SK-N-SH treated with all-trans-retinoic acid at 6 μM for 48 hours (cell line): ENCODE measurements around the gene ITPKB.

Source experiments
- ATAC-seq: fragments of 200-7000 bp; cut with Tn5 transposase; 3 replicates; pipeline ENCODE4 v1.9.1; 2020; ENCODE audit warnings: mild to moderate bottlenecking, moderate library complexity
- ARNTL ChIP-seq: fragments of 450-650 bp; formaldehyde crosslinking; IDR thresholded peaks from 2 replicates; pipeline ENCODE4 v1.5.0; 2020; ENCODE audit warnings: low read depth, mild to moderate bottlenecking, moderate library complexity, borderline replicate concordance
- CSDC2 ChIP-seq: fragments of 250-450 bp; sonication (Bioruptor Pico); IDR thresholded peaks from 2 replicates; pipeline ENCODE4 v1.5.0; 2020; ENCODE audit warnings: mild to moderate bottlenecking, moderate library complexity
- ESRRG ChIP-seq: fragments of 250-450 bp; sonication (Bioruptor Pico); IDR thresholded peaks from 2 replicates; pipeline ENCODE4 v1.6.1; 2021; ENCODE audit warnings: mild to moderate bottlenecking
- GLIS3 ChIP-seq: fragments of 250-450 bp; sonication (Bioruptor Pico); IDR thresholded peaks from 2 replicates; pipeline ENCODE4 v1.5.0; 2020; ENCODE audit warnings: mild to moderate bottlenecking, moderate library complexity
- ISL1 ChIP-seq: fragments of 250-450 bp; sonication (Bioruptor Pico); IDR thresholded peaks from 2 replicates; pipeline ENCODE4 v2.1.2; 2022; ENCODE audit warnings: mild to moderate bottlenecking, moderate library complexity
- OSR1 ChIP-seq: fragments of 250-450 bp; sonication (Bioruptor Pico); IDR thresholded peaks from 2 replicates; pipeline ENCODE4 v1.8.0; 2022; ENCODE audit warnings: moderate library complexity, mild to moderate bottlenecking, inconsistent platforms
- PPARA ChIP-seq: fragments of 250-450 bp; sonication (Bioruptor Pico); IDR thresholded peaks from 2 replicates; pipeline ENCODE4 v1.5.0; 2020; ENCODE audit warnings: mild to moderate bottlenecking, borderline replicate concordance
- SNAI2 ChIP-seq: fragments of 250-450 bp; sonication (Bioruptor Pico); IDR thresholded peaks from 2 replicates; pipeline ENCODE4 v1.5.0; 2020; ENCODE audit warnings: mild to moderate bottlenecking, moderate library complexity
- TOX ChIP-seq: fragments of 250-450 bp; sonication (Bioruptor Pico); IDR thresholded peaks from 2 replicates; pipeline ENCODE4 v1.8.0; 2021; ENCODE audit warnings: mild to moderate bottlenecking, moderate library complexity, borderline replicate concordance
- ZC3H10 ChIP-seq: fragments of 250-450 bp; sonication (Bioruptor Pico); IDR thresholded peaks from 2 replicates; pipeline ENCODE4 v1.5.1; 2021; ENCODE audit warnings: mild to moderate bottlenecking, moderate library complexity
- ZFP3 ChIP-seq: fragments of 250-450 bp; sonication (Bioruptor Pico); IDR thresholded peaks from 2 replicates; pipeline ENCODE4 v1.5.0; 2020; ENCODE audit warnings: mild to moderate bottlenecking, moderate library complexity
- ZFP30 ChIP-seq: fragments of 450-650 bp; formaldehyde crosslinking; IDR thresholded peaks from 2 replicates; pipeline ENCODE4 v1.5.0; 2022; ENCODE audit warnings: mild to moderate bottlenecking, moderate library complexity
- ZNF565 ChIP-seq: fragments of 450-650 bp; formaldehyde crosslinking; conservative IDR thresholded peaks from 2 replicates; pipeline ENCODE4 v1.5.0; 2020; ENCODE audit warnings: low read depth, mild to moderate bottlenecking, moderate library complexity
- ZNF70 ChIP-seq: fragments of 450-650 bp; formaldehyde crosslinking; IDR thresholded peaks from 2 replicates; pipeline ENCODE4 v1.5.0; 2020; ENCODE audit warnings: mild to moderate bottlenecking, moderate library complexity
- ZNF8 ChIP-seq: fragments of 450-650 bp; formaldehyde crosslinking; IDR thresholded peaks from 2 replicates; pipeline ENCODE4 v1.5.0; 2020; ENCODE audit warnings: mild to moderate bottlenecking, moderate library complexity
- TF ChIP-seq, protein P1 (sequence below): fragments of 250-450 bp; sonication (Bioruptor Pico); IDR thresholded peaks from 2 replicates; pipeline ENCODE4 v1.5.1; 2021; ENCODE audit warnings: mild to moderate bottlenecking, moderate library complexity
- TF ChIP-seq, protein P2 (sequence below): fragments of 250-450 bp; sonication (Bioruptor Pico); IDR thresholded peaks from 2 replicates; pipeline ENCODE4 v1.5.0; 2020; ENCODE audit warnings: mild to moderate bottlenecking, moderate library complexity
- TF ChIP-seq, protein P3 (sequence below): fragments of 250-450 bp; sonication (Bioruptor Pico); IDR thresholded peaks from 2 replicates; pipeline ENCODE4 v1.8.0; 2021; ENCODE audit warnings: low read depth, mild to moderate bottlenecking, moderate library complexity, borderline replicate concordance
- TF ChIP-seq, protein P4 (sequence below): fragments of 250-450 bp; sonication (Bioruptor Pico); IDR thresholded peaks from 2 replicates; pipeline ENCODE4 v1.5.1; 2020; ENCODE audit warnings: low read depth, mild to moderate bottlenecking, moderate library complexity
- TF ChIP-seq, protein P5 (sequence below): fragments of 250-450 bp; sonication (Bioruptor Pico); IDR thresholded peaks from 2 replicates; pipeline ENCODE4 v1.8.0; 2020; ENCODE audit warnings: mild to moderate bottlenecking, moderate library complexity, borderline replicate concordance

The ITPKB gene

DNA sequence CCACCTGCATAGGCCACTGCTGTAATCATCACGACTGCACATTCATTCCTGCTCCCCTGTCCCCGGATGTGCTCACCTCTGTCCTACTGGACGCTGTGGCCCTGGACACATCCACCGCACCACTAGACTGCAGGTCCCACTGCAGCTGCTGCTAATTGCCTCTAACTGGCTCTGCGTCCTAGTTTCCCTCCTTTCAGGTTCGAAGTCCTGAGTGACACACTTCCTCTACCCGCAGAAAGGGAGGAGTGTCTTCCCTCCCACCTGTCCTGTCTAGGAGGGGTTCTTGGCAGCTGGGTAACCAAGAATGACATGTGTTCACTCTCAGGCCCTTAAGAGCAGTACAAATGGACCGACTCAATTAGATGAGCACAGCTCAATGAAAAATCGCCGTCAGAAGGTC is 40.5 kb upstream of the ITPKB start:
- TF ChIP-seq ZNF70 (CRISPR knock-in tag) (no peak), TOX (no peak), CSDC2 (no peak), OSR1 (no peak), ZFP30 (CRISPR knock-in tag) (no peak), PPARA (no peak), ZC3H10 (CRISPR knock-in tag) (no peak), GLIS3 (CRISPR knock-in tag) (no peak), ZNF8 (no peak), ISL1 (CRISPR knock-in tag) (no peak), ARNTL (no peak), ESRRG (CRISPR knock-in tag) (no peak)
- TF ChIP-seq, protein P1, sequence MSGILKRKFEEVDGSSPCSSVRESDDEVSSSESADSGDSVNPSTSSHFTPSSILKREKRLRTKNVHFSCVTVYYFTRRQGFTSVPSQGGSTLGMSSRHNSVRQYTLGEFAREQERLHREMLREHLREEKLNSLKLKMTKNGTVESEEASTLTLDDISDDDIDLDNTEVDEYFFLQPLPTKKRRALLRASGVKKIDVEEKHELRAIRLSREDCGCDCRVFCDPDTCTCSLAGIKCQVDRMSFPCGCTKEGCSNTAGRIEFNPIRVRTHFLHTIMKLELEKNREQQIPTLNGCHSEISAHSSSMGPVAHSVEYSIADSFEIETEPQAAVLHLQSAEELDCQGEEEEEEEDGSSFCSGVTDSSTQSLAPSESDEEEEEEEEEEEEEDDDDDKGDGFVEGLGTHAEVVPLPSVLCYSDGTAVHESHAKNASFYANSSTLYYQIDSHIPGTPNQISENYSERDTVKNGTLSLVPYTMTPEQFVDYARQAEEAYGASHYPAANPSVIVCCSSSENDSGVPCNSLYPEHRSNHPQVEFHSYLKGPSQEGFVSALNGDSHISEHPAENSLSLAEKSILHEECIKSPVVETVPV = no peak
- TF ChIP-seq, protein P2, sequence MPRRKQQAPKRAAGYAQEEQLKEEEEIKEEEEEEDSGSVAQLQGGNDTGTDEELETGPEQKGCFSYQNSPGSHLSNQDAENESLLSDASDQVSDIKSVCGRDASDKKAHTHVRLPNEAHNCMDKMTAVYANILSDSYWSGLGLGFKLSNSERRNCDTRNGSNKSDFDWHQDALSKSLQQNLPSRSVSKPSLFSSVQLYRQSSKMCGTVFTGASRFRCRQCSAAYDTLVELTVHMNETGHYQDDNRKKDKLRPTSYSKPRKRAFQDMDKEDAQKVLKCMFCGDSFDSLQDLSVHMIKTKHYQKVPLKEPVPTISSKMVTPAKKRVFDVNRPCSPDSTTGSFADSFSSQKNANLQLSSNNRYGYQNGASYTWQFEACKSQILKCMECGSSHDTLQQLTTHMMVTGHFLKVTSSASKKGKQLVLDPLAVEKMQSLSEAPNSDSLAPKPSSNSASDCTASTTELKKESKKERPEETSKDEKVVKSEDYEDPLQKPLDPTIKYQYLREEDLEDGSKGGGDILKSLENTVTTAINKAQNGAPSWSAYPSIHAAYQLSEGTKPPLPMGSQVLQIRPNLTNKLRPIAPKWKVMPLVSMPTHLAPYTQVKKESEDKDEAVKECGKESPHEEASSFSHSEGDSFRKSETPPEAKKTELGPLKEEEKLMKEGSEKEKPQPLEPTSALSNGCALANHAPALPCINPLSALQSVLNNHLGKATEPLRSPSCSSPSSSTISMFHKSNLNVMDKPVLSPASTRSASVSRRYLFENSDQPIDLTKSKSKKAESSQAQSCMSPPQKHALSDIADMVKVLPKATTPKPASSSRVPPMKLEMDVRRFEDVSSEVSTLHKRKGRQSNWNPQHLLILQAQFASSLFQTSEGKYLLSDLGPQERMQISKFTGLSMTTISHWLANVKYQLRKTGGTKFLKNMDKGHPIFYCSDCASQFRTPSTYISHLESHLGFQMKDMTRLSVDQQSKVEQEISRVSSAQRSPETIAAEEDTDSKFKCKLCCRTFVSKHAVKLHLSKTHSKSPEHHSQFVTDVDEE (CRISPR knock-in tag) = no peak
- TF ChIP-seq, protein P3, sequence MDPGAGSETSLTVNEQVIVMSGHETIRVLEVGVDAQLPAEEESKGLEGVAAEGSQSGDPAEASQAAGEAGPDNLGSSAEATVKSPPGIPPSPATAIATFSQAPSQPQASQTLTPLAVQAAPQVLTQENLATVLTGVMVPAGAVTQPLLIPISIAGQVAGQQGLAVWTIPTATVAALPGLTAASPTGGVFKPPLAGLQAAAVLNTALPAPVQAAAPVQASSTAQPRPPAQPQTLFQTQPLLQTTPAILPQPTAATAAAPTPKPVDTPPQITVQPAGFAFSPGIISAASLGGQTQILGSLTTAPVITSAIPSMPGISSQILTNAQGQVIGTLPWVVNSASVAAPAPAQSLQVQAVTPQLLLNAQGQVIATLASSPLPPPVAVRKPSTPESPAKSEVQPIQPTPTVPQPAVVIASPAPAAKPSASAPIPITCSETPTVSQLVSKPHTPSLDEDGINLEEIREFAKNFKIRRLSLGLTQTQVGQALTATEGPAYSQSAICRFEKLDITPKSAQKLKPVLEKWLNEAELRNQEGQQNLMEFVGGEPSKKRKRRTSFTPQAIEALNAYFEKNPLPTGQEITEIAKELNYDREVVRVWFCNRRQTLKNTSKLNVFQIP (CRISPR knock-in tag) = no peak

DNA sequence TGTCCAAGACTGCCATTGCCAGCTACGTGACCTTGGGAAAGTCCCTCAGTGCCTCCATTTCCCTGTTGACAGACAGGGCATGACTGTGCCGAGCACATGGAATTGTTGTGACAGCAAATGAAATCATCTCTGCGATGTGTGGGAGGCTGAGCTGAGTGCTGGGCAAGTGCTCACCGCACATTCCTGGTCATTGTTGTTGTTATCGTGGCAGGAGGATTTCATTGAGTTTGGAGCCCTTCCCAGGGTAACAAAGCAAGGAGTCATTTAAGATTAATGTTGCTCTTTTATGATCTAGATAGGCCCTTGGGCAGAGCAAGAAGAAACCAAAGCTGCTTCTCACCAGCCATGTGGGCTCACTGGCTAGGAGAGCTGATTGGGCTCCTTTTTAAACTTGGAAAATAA is 39.6 kb upstream of the ITPKB start:
- ATAC-seq = peak; percentile 69
- TF ChIP-seq ZNF70 (CRISPR knock-in tag) (no peak), GLIS3 (CRISPR knock-in tag) (no peak), ESRRG (CRISPR knock-in tag) (no peak), OSR1 (no peak), ARNTL (no peak), ZFP30 (CRISPR knock-in tag) (no peak), CSDC2 (no peak), PPARA (no peak), TOX (no peak), ISL1 (CRISPR knock-in tag) (no peak), SNAI2 (CRISPR knock-in tag) (no peak), ZNF565 (CRISPR knock-in tag) (no peak), ZNF8 (no peak), ZFP3 (CRISPR knock-in tag) (no peak)
- TF ChIP-seq, protein P2 (CRISPR knock-in tag) = no peak
- TF ChIP-seq, protein P4, sequence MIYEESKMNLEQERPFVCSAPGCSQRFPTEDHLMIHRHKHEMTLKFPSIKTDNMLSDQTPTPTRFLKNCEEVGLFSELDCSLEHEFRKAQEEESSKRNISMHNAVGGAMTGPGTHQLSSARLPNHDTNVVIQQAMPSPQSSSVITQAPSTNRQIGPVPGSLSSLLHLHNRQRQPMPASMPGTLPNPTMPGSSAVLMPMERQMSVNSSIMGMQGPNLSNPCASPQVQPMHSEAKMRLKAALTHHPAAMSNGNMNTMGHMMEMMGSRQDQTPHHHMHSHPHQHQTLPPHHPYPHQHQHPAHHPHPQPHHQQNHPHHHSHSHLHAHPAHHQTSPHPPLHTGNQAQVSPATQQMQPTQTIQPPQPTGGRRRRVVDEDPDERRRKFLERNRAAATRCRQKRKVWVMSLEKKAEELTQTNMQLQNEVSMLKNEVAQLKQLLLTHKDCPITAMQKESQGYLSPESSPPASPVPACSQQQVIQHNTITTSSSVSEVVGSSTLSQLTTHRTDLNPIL (CRISPR knock-in tag) = no peak
- TF ChIP-seq, protein P3 (CRISPR knock-in tag) = no peak
- TF ChIP-seq, protein P1 = no peak
- TF ChIP-seq, protein P5, sequence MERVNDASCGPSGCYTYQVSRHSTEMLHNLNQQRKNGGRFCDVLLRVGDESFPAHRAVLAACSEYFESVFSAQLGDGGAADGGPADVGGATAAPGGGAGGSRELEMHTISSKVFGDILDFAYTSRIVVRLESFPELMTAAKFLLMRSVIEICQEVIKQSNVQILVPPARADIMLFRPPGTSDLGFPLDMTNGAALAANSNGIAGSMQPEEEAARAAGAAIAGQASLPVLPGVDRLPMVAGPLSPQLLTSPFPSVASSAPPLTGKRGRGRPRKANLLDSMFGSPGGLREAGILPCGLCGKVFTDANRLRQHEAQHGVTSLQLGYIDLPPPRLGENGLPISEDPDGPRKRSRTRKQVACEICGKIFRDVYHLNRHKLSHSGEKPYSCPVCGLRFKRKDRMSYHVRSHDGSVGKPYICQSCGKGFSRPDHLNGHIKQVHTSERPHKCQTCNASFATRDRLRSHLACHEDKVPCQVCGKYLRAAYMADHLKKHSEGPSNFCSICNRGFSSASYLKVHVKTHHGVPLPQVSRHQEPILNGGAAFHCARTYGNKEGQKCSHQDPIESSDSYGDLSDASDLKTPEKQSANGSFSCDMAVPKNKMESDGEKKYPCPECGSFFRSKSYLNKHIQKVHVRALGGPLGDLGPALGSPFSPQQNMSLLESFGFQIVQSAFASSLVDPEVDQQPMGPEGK (CRISPR knock-in tag) = no peak

More for the DNA sequence above, 40.5 kb upstream of the ITPKB start:
- ATAC-seq = no peak
